HCT116 (cell line): ENCODE results near the gene ITPKB. TPM values are rescaled to one million over a fixed set of nuclear protein-coding genes. Genes with fewer than 3 reads are reported as not detected.
A peak's percentile ranks its signal among the peaks of the same experiment; 100 is the strongest.

Experiments used
- ATAC-seq: fragments of 200-7000 bp; cut with Tn5 transposase; 2 replicates; pipeline ENCODE4 v1.9.1; 2020; ENCODE audit warnings: mild to moderate bottlenecking, moderate library complexity
- BruUV-seq: library from RNA; stranded (reverse); fragments of 400-500 nt; replicated peaks from 2 replicates; lab custom pipeline; 2021; lab: Mats Ljungman, UMichigan
- CTCF ChIA-PET: fragments of 300-600 bp; sonication (Branson Sonifier 250); formaldehyde crosslinking; loops from one replicate; lab custom pipeline; 2021; ENCODE audit warnings: antibody characterized with exemption; lab: Charles Lee
- POLR2A ChIA-PET: fragments of 300-600, 350-600 bp; sonication (Branson Sonifier 250); formaldehyde crosslinking; loops from one replicate; lab custom pipeline; 2021; ENCODE audit warnings: antibody characterized with exemption; lab: Charles Lee
- RAD21 ChIA-PET, 2 experiments: fragments of 300-600 bp; sonication (Branson Sonifier 250); formaldehyde crosslinking; loops; one replicate each; lab custom pipeline; 2023; ENCODE audit warnings: low total read pairs in 2 of 2; ENCODE audit not compliant: uncharacterized antibody in 2 of 2, unreplicated experiment in 2 of 2, low non-redundant PET in 1 of 2; lab: Charles Lee
- DNase-seq: peaks from one replicate; pipeline ENCODE4 v3.0.0-alpha.2; 2010; ENCODE audit warnings: low read depth, low spot score
- H2AFZ ChIP-seq: fragments of 200-600 bp; shearing (Covaris generic), sonication (generic); 2 replicates; pipeline ENCODE4 v1.6.1; 2017; ENCODE audit warnings: low read depth, mixed run types, mixed read lengths, antibody characterized with exemption, low read length; ENCODE audit not compliant: poor library complexity, severe bottlenecking
- H3K27ac ChIP-seq: 2 replicates; pipeline ENCODE4 v1.5.1; 2012; ENCODE audit warnings: low read depth, low read length
- H3K27me3 ChIP-seq: fragments of 200-600 bp; sonication (generic); 2 replicates; pipeline ENCODE4 v1.6.1; 2016; ENCODE audit warnings: mixed run types, low read length, mixed read lengths; ENCODE audit not compliant: insufficient read depth
- H3K36me3 ChIP-seq, 2 experiments: fragments of 200-500 bp in 1 of 2; fragments of 200-600 bp in 1 of 2; sonication (Bioruptor generic) in 1 of 2; sonication (generic) in 1 of 2; 2 replicates each; pipeline versions ENCODE4 v1.5.1 to v1.6.1; 2014 to 2016; ENCODE audit warnings: low read length in 2 of 2, inconsistent platforms in 1 of 2, mixed read lengths in 1 of 2, mixed run types in 1 of 2; ENCODE audit not compliant: insufficient read depth in 2 of 2, control insufficient read depth in 1 of 2
- H3K4me1 ChIP-seq, 2 experiments: fragments of 200-600 bp in 1 of 2; sonication (generic) in 1 of 2; 2 replicates each; pipeline versions ENCODE4 v1.5.1 to v1.6.1; 2012 to 2017; ENCODE audit warnings: low read length in 2 of 2, inconsistent platforms in 1 of 2, mild to moderate bottlenecking in 1 of 2, mixed read lengths in 1 of 2, mixed run types in 1 of 2, moderate library complexity in 1 of 2; ENCODE audit not compliant: insufficient read depth in 2 of 2, control insufficient read depth in 1 of 2
- H3K4me2 ChIP-seq: fragments of 200-600 bp; sonication (generic); 2 replicates; pipeline ENCODE4 v1.6.1; 2017; ENCODE audit warnings: mixed run types, low read length, mixed read lengths
- H3K4me3 ChIP-seq, 2 experiments: fragments of 200-600 bp in 1 of 2; sonication (generic) in 1 of 2; replicated peaks in 1 of 2; 2 replicates each; pipeline ENCODE4 v1.5.1; 2011 to 2016; ENCODE audit warnings: low read length in 2 of 2, control low read depth in 1 of 2, low read depth in 1 of 2, mild to moderate bottlenecking in 1 of 2, mixed read lengths in 1 of 2, mixed run types in 1 of 2
- H3K79me2 ChIP-seq: fragments of 200-600 bp; sonication (generic); 2 replicates; pipeline ENCODE4 v1.6.1; 2017; ENCODE audit warnings: mild to moderate bottlenecking, mixed run types, low read length, moderate library complexity, mixed read lengths; ENCODE audit not compliant: insufficient read depth
- H3K9ac ChIP-seq: fragments of 200-600 bp; sonication (generic); 2 replicates; pipeline ENCODE4 v1.6.1; 2016; ENCODE audit warnings: low read length, mixed read lengths
- H3K9me2 ChIP-seq: fragments of 200-600 bp; sonication (generic), shearing (Covaris generic); 2 replicates; pipeline ENCODE4 v1.6.1; 2017; ENCODE audit warnings: mixed run types, mild to moderate bottlenecking, moderate library complexity; ENCODE audit not compliant: insufficient read depth
- H3K9me3 ChIP-seq, 2 experiments: fragments of 200-500 bp in 1 of 2; fragments of 200-600 bp in 1 of 2; sonication (Bioruptor generic) in 1 of 2; sonication (generic) in 1 of 2; 2 replicates each; pipeline ENCODE4 v1.6.1; 2014 to 2017; ENCODE audit warnings: low read length in 2 of 2, mixed read lengths in 2 of 2, inconsistent platforms in 1 of 2, low read depth in 1 of 2, mild to moderate bottlenecking in 1 of 2, mixed run types in 1 of 2, moderate library complexity in 1 of 2; ENCODE audit not compliant: control insufficient read depth in 1 of 2, insufficient read depth in 1 of 2
- H4K20me1 ChIP-seq: fragments of 200-600 bp; sonication (generic), shearing (Covaris generic); 2 replicates; pipeline ENCODE4 v1.6.1; 2017; ENCODE audit warnings: mixed run types, mild to moderate bottlenecking, moderate library complexity; ENCODE audit not compliant: insufficient read depth
- EZH2 ChIP-seq: fragments of 200-600 bp; sonication (generic); IDR thresholded peaks from 2 replicates; pipeline ENCODE4 v1.6.1; 2017; ENCODE audit warnings: antibody characterized with exemption, mixed run types
- FOSL1 ChIP-seq: IDR thresholded peaks from 2 replicates; pipeline ENCODE4 v1.6.1; 2012; ENCODE audit warnings: low read depth
- MAX ChIP-seq: IDR thresholded peaks from 2 replicates; pipeline ENCODE4 v1.6.1; 2012
- REST ChIP-seq: IDR thresholded peaks from 2 replicates; pipeline ENCODE4 v1.6.1; 2012; ENCODE audit warnings: low read depth
- SIN3A ChIP-seq: IDR thresholded peaks from 2 replicates; pipeline ENCODE4 v1.6.1; 2012; ENCODE audit warnings: low read depth
- SP1 ChIP-seq: IDR thresholded peaks from 2 replicates; pipeline ENCODE4 v1.6.1; 2012; ENCODE audit warnings: low read depth
- SRF ChIP-seq: IDR thresholded peaks from 2 replicates; pipeline ENCODE4 v1.6.1; 2012; ENCODE audit warnings: low read depth
- TCF7L2 ChIP-seq: IDR thresholded peaks from 2 replicates; pipeline ENCODE4 v1.7.0; 2011; ENCODE audit warnings: borderline replicate concordance, inconsistent platforms; ENCODE audit not compliant: insufficient read depth, insufficient read length; ENCODE audit errors: extremely low read depth
- intact Hi-C: fragments of 100-400 bp; cut with micrococcal nuclease; formaldehyde crosslinking; loops from 2 replicates; pipeline ENCODE4 v1.10.0; 2022
- total RNA-seq: library from RNA; stranded (reverse); gene quantifications from one replicate; pipeline ENCODE4 v1.2.1, GENCODE V29; 2021; ENCODE audit not compliant: unreplicated experiment

ITPKB gene
- total RNA-seq, 1 experiment from 2014 or later: 4.4 TPM

GRCh38 chr1:226678251-226678650, 60.8 kb downstream of the ITPKB start (continued):
- no peak for TF ChIP-seq MAX
- no peak for TF ChIP-seq FOSL1
- no peak for TF ChIP-seq EZH2
- TF ChIP-seq TCF7L2: no peak
- TF ChIP-seq SIN3A: no peak

- CTCF ChIA-PET: no interaction called here
- RAD21 ChIA-PET: no interaction called here
- no peaks in the 10 kb centered on the region for H3K36me3 ChIP-seq
- ATAC-seq: peak; percentile 42; the same call in 1 of the 2 replicates
- H3K9me2 ChIP-seq: no peaks in the 10 kb centered on the region
- intact Hi-C loops: no loop called here
- H3K4me2 ChIP-seq: peak overlapping the region; percentile 49
- peaks cover 3 to 32% of the 10 kb centered on the region in 2 experiments; a peak in 2 of 4 replicates for H3K4me1 ChIP-seq
- no peaks in the 10 kb centered on the region for H3K27me3 ChIP-seq
- H3K79me2 ChIP-seq: no peaks in the 10 kb centered on the region
- POLR2A ChIA-PET: interaction anchor here (0.7 kb wide), 1 partner anchor 138 kb away, joined by 3 read pairs; no protein-coding TSS in a partner anchor
- no peak for DNase-seq
- no peak overlapping the region for H3K4me3 ChIP-seq
- no peaks in the 10 kb centered on the region for H3K9me3 ChIP-seq
- TF ChIP-seq SRF (no peak), REST (no peak), SP1 (peak; percentile 29; the same call in 1 of the 2 replicates)
- TF ChIP-seq, all 23 proteins: peak for 1
- no TSS peak for BruUV-seq
- no peak overlapping the region for H3K9ac ChIP-seq
- H3K27ac ChIP-seq: no peak overlapping the region
- no peaks in the 10 kb centered on the region for H4K20me1 ChIP-seq
- no peak overlapping the region for H2AFZ ChIP-seq
Observed at GRCh38 chr1:226677027-226678020, 61.8 kb downstream of the ITPKB start.
